ENCODE results near the gene NEIL3.

NEIL3 gene

GRCh38 chr4:177376024-177376423 lies 66.3 kb downstream of the NEIL3 start:
- no peak for ATAC-seq
- H3K4me3 Mint-ChIP-seq = no peak overlapping the region
- no peaks in the 10 kb centered on the region for H3K9me3 Mint-ChIP-seq
- no peaks in the 10 kb centered on the region for H3K4me1 Mint-ChIP-seq
- no peak overlapping the region for H3K27ac Mint-ChIP-seq
- DNase-seq (ENCODE audit: low spot score in 2 of 2) = no peak
- H3K36me3 Mint-ChIP-seq = no peaks in the 10 kb centered on the region

DNA sequence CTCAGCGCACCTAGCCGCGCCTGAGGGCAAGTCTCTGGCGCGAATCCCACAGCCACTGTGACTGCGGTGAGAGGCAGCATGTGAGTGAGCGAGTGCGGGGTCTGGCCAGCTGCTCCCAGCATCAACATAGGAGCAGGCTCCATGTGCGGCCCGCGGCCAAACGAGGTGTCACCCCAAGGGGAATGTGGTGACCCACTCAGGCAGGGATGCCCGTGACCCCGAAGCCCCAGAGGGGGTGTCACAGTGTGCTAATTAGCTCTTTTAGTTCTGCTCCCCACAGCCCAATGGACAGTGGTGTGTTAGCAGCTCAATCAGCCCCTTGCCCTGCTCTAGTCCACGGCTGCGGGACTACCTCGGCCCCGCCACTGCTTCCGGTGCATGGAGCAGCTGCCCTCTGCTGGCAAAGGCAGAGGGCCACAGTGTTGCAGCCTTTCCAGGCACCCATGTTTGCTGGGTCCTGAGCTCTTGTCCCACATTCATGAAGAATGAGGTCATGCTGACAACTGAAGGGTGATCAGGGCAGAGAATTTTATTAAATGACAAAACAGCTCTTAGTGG lies 71.1 kb downstream of the NEIL3 start:
- Mint-ChIP-seq H3K4me1 (no peaks in the 10 kb centered on the region), H3K9me3 (no peaks in the 10 kb centered on the region), H3K27ac (no peak overlapping the region), H3K4me3 (no peak overlapping the region), H3K36me3 (no peaks in the 10 kb centered on the region)
- ATAC-seq = peak; percentile 31
- no peak for DNase-seq (ENCODE audit: low spot score in 2 of 2)

DNA sequence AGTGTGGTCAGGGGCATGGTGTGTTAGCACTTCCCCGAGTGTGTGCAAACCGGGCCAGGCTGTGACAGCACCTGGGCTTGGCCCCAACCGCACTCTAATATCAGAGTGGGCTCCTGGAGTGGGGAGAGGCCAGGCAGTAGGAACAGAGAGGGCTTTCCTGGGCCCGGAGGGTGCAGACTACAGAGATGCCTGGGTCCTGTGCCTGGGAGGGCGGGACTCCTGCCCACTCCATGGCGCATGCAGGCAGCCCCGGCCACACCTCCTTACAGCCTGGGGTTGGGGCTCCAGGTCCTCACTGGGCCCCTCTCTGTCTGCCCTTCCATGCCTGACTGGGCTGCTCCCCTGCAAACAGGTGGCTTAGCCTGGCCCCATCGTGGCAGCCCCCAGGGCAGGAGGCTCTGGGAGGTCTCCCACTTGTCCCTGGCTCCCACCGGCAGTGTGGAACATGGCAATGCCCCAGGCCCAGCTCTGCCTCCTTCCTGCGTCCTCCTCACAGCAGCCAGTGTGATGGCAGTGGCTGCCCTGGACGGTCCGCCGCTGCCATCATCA lies 72.2 kb downstream of the NEIL3 start:
- Mint-ChIP-seq H3K36me3 (no peaks in the 10 kb centered on the region), H3K9me3 (no peaks in the 10 kb centered on the region), H3K4me1 (no peaks in the 10 kb centered on the region), H3K27ac (no peak overlapping the region), H3K4me3 (no peak overlapping the region)
- ATAC-seq = no peak
- DNase-seq (ENCODE audit: low spot score in 2 of 2) = no peak

DNA sequence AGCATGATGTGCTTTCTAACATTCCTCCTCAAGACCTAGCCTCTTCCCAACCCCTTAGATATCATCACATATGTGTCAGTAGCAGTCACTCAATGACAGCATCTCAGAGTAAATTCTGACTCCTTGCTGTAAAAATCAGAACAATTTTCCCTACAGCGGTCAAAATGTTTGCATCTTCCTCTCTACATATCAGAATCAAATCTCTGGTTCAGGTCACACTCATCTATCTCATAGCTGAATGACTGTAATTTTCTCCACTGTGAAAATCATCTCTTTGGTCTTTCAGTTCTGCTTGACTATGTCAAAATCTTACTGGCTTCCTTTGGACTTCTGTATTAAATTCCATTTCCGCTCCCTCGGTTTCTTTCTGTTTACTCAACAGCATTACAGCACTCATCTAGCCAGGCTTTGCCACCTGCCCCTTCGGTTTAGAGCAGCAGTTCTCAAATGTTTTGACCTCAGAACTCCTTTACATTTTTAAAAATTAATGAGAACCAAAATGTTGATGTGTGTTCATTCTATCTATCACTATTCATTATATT lies 75.3 kb downstream of the NEIL3 start:
- no peak overlapping the region for H3K27ac Mint-ChIP-seq
- no peaks in the 10 kb centered on the region for H3K4me1 Mint-ChIP-seq
- no peak for ATAC-seq

DNA sequence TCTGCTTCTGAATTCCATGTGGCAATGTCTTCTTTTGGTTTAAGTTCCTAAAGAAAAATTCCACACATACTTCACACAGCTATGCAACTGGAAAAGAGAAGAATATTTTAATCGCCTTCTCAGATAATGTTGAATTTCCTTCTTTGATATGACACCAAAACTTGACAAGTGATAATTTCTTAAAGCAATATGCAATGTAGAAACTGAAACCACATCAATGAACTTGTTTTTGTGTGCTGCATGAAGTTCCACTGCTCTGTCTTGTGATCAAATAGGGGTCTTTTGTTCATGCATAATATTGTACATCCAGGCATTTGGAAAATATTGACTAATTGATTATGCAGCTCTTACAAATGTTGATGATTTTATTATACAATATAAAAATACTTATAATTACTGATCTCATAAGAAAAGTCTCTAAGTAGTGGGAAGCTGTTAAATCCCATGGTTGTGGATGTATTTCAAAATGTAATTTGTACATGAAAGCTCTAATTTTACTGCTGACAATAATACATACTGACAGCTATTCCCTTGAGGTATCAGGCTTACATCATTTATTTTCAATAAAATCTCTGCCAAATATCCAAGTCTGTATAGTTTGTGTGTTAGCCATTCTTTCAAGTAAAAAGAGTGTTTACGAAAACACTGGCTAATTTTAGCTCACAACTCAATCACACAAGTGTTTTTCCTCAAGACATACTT lies 76.1 kb downstream of the NEIL3 start:
- Mint-ChIP-seq H3K4me1 (no peaks in the 10 kb centered on the region), H3K36me3 (no peaks in the 10 kb centered on the region), H3K9me3 (no peaks in the 10 kb centered on the region), H3K27ac (no peak overlapping the region), H3K4me3 (no peak overlapping the region)
- ATAC-seq (no peak), DNase-seq (ENCODE audit: low spot score in 2 of 2) (no peak)

More for the DNA sequence above, 75.3 kb downstream of the NEIL3 start:
- Mint-ChIP-seq H3K4me3 (no peak overlapping the region), H3K36me3 (no peaks in the 10 kb centered on the region), H3K9me3 (no peaks in the 10 kb centered on the region)
- DNase-seq (ENCODE audit: low spot score in 2 of 2) = no peak

- Mint-ChIP-seq H3K27ac (no peak overlapping the region), H3K4me3 (no peak overlapping the region), H3K9me3 (no peaks in the 10 kb centered on the region), H3K36me3 (no peaks in the 10 kb centered on the region), H3K4me1 (no peaks in the 10 kb centered on the region)
- ATAC-seq (no peak), DNase-seq (ENCODE audit: low spot score in 2 of 2) (no peak)
Observed at GRCh38 chr4:177386278-177386815, 76.7 kb downstream of the NEIL3 start.

DNA sequence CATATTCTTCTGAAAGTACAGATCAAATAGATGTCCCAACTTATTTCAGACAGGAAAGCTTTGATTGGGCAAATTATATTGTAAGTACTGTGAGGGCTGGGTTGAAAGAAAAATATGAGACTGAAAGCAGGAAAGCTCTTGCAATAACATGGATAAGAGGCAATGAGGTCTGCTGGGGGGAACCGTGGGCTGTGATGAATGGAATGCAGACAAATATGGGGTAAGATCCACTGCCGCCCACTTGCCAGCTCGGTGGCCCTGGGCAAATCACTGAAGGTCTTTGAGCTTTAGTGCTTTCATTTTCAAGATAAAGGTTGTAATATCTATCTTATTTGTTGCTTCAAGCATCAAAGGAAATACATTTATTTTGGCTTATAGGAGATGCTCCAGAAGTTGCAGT lies 81.6 kb downstream of the NEIL3 start:
- Mint-ChIP-seq H3K4me1 (peaks cover 9% of the 10 kb centered on the region), H3K4me3 (no peak overlapping the region), H3K27ac (no peak overlapping the region), H3K36me3 (no peaks in the 10 kb centered on the region), H3K9me3 (no peaks in the 10 kb centered on the region)
- ATAC-seq (no peak), DNase-seq (ENCODE audit: low spot score in 2 of 2) (no peak)

- H3K27ac Mint-ChIP-seq = no peak overlapping the region
- no peaks in the 10 kb centered on the region for H3K36me3 Mint-ChIP-seq
- H3K9me3 Mint-ChIP-seq = no peaks in the 10 kb centered on the region
- H3K4me1 Mint-ChIP-seq = peaks cover 9% of the 10 kb centered on the region
- ATAC-seq (no peak), DNase-seq (ENCODE audit: low spot score in 2 of 2) (no peak)
- no peak overlapping the region for H3K4me3 Mint-ChIP-seq
Observed at GRCh38 chr4:177391953-177392352, 82.3 kb downstream of the NEIL3 start.

DNA sequence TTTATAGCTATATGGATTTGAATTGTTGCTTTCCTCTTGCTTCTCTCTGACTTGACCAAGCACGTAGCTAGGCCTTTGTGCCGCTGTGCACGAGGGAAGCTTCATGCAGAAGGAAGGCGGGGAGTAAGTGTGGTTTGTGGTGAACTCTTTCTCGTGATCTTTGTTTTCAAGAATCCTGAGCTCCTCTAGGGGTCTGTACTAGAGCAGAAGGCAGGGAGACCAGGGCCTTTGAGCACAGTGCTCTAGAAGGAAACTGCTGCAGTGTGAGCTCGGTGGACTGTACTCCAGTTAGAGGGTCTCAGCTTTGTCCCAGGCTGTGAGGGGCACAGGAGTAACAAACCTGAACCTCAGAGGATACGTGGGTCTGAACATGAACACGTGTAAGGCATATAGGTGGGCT lies 83.6 kb downstream of the NEIL3 start:
- Mint-ChIP-seq H3K4me3 (no peak overlapping the region), H3K27ac (peak overlapping the region; percentile 24), H3K4me1 (peaks cover 9% of the 10 kb centered on the region), H3K9me3 (no peaks in the 10 kb centered on the region), H3K36me3 (no peaks in the 10 kb centered on the region)
- ATAC-seq (peak; percentile 81), DNase-seq (ENCODE audit: low spot score in 2 of 2) (no peak)

DNA sequence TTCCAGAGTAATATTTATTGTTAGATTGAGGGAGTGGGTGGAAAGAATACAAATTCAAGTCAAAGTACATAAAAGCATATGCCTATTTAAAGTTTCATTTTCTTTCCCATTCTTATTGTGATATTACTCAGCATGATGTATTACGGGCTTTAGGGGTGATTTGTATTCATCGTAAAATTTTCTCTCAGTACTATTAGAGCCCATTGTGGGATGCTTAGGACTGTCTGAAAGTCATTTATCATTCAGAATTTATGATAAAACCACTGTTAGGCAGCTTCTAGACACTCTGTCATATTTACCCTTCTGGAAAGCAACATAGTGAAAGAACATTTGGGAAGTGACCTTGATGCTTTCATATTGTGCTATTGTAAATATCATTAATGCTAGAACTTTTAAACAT lies 86.7 kb downstream of the NEIL3 start:
- H3K4me1 Mint-ChIP-seq = peaks cover 26% of the 10 kb centered on the region
- H3K4me3 Mint-ChIP-seq = no peak overlapping the region
- no peak for DNase-seq (ENCODE audit: low spot score in 2 of 2)
- peak; percentile 50 for ATAC-seq
- no peaks in the 10 kb centered on the region for H3K36me3 Mint-ChIP-seq
- H3K27ac Mint-ChIP-seq = no peak overlapping the region
- H3K9me3 Mint-ChIP-seq = no peaks in the 10 kb centered on the region

DNA sequence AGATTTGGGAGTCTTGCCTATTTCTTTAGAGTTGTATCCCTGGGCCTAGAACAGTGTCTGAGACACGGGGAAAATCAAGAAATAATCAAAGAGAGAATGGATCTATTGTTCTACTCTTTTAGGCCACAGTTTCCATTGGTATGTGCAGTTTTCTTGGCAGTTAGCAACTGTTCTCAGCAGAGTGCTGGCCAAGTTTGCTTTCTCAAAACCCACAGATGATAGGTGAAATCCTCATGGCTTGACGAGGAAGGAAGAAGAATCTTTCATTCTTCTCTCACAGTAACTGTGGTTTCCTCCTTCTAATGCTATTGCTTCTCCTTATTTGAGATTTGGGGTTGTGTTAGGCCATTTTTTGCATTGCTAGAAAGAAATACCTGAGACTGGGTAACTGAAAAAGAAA lies 90.4 kb downstream of the NEIL3 start:
- no peak overlapping the region for H3K4me3 Mint-ChIP-seq
- H3K36me3 Mint-ChIP-seq = no peaks in the 10 kb centered on the region
- H3K9me3 Mint-ChIP-seq = no peaks in the 10 kb centered on the region
- H3K4me1 Mint-ChIP-seq = peaks cover 38% of the 10 kb centered on the region
- ATAC-seq = no peak
- H3K27ac Mint-ChIP-seq = peak overlapping the region; percentile 10
- no peak for DNase-seq (ENCODE audit: low spot score in 2 of 2)

DNA sequence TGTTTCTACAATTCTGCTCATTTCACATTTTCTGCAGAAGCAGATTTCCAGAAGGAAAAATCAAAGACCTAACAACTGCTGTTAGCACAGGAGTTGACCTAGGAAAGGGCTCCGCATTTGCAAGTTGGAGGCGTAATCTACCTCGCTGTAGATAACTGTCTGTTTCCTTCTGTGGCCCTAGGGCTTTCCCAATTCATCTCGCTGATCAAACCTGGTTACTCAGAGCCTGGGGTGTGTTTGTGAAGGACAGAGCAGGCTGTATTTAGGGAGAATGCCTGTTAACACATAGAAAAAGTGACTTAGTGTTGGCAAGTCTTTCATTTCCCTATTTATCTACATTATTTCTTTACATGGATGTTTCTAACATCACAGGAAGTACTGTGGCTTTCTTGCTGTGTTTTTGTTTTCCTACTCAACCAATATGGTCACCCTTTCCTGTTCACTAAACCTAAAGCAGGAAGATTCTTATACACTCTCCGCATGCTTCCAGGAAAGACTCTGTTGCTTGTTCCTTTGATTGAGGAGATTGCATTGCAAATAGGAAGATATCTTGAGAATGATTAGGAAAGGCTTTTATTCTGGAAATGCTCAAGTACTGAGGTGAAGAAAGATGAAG lies 92.1 kb downstream of the NEIL3 start:
- ATAC-seq = peak; percentile 22
- Mint-ChIP-seq H3K4me1 (peaks cover 38% of the 10 kb centered on the region), H3K9me3 (no peaks in the 10 kb centered on the region), H3K36me3 (no peaks in the 10 kb centered on the region), H3K27ac (peak overlapping the region; percentile 74), H3K4me3 (peak overlapping the region; percentile 30)
- no peak for DNase-seq (ENCODE audit: low spot score in 2 of 2)

GRCh38 chr4:177403746-177404145 lies 94.1 kb downstream of the NEIL3 start:
- Mint-ChIP-seq H3K4me1 (peaks cover 38% of the 10 kb centered on the region), H3K36me3 (no peaks in the 10 kb centered on the region), H3K4me3 (no peak overlapping the region), H3K9me3 (no peaks in the 10 kb centered on the region), H3K27ac (no peak overlapping the region)
- DNase-seq (ENCODE audit: low spot score in 2 of 2) (no peak), ATAC-seq (no peak)

DNA sequence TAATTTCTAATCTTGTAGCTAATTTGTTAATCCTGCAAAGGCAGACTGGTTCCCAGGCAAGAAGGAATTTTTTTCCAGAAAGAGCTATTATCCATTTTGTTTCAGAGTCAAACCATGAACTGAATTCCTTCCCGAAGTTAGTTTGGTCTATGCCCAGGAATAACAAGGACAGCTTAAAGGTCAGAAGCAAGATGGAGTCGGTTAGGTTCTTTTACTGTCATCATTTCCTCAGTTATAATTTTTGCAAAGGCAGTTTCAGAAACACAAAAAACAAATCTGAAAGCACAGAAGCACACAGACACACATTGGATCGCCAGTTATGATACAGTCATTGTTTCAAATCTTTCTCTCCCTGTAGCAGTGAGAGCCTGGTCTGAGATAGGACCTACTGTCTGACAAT lies 94.7 kb downstream of the NEIL3 start:
- no peak overlapping the region for H3K27ac Mint-ChIP-seq
- peaks cover 38% of the 10 kb centered on the region for H3K4me1 Mint-ChIP-seq
- ATAC-seq (no peak), DNase-seq (ENCODE audit: low spot score in 2 of 2) (no peak)
- H3K9me3 Mint-ChIP-seq = no peaks in the 10 kb centered on the region
- H3K36me3 Mint-ChIP-seq = no peaks in the 10 kb centered on the region
- H3K4me3 Mint-ChIP-seq = no peak overlapping the region

DNA sequence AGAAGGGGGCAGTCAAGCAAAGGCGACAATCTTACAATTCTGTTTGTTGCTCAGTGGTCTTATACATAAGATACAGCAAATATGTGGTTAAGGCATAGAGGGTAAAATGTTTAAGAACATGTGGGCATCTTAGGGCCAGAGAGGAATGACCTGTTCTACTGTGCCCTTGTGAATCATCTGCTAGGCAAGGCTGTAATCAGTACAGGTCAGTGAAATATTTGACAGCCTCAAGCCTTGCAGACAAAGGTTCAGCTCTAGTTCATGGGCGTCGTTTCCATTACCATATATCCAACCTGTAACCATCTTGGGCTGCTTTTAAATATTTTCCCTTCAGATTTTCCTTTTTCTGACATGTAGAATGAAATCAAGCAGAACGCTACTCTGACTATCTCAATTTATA lies 95.3 kb downstream of the NEIL3 start:
- ATAC-seq = no peak
- H3K4me1 Mint-ChIP-seq = peaks cover 33% of the 10 kb centered on the region
- H3K36me3 Mint-ChIP-seq = no peaks in the 10 kb centered on the region
- no peak overlapping the region for H3K4me3 Mint-ChIP-seq
- no peak overlapping the region for H3K27ac Mint-ChIP-seq
- no peak for DNase-seq (ENCODE audit: low spot score in 2 of 2)
- no peaks in the 10 kb centered on the region for H3K9me3 Mint-ChIP-seq

Measured in stimulated activated effector memory CD8-positive, alpha-beta T cell treated with anti-CD3 and anti-CD28 coated beads, Interleukin-12 subunit alpha, Interleukin-12 subunit beta, amount 100 ng/mL, for 72 hours (primary cell).